Renal cortical epithelial cell (primary cell): Measurements from ENCODE around the gene MIER1. TPM values are rescaled to one million over a fixed set of nuclear protein-coding genes. Genes with fewer than 3 reads are reported as not detected.
"Not testable (repeated sequence)": the region's sequence is repeated elsewhere in the genome, so short reads cannot be mapped to it uniquely, and the experiment has no call there.

Experiments used
- DNase-seq: peaks from one replicate; pipeline ENCODE4 v3.0.0-alpha.2; 2011; ENCODE audit warnings: low read depth
- total RNA-seq: library from RNA; depleted of rRNA; stranded (reverse); fragments of >200 nt; gene quantifications from 2 replicates; pipeline ENCODE4 v1.2.3, GENCODE V29; 2014

MIER1 gene
- total RNA-seq, 1 donor from 2014 or later, result 49.7 TPM

DNA sequence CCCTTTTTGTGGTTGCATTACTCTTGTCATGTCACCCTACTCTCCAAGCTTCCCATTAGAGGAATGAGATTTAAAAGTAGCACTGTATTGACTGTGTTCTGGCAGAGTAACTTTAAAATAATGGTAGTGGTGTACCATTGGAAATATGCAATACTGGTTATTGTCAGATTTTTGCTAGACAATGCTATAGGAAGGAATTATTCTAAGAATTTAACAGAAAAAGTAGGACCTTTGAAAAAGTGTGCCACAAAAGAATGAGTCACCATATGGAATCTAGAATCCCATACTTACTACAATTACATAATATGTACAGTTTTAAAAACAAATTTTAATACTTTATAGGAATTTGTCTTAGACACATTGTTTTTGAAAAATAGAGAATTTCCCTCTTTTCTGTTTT is 13.8 kb downstream of the MIER1 start:
- DNase-seq, result no peak

DNA sequence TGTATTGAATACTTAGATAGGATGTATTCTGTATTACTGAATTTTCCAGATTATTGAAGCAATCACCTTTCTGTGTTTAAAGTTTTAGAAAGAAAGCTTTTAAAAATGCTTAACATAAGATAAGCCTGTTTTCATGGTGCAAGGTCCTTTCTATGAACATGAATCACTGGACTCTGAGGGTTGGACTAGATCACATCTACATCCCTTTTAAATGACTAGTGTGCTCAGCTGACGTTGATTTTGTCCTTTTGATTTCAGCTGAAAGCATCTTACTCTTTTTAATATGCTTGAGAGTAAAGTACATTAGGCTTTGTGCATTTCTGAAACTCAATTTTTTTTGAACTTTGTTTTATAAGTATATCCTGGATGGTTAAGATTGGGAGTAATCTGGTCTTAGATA is 16.2 kb downstream of the MIER1 start:
- no peak for DNase-seq

DNA sequence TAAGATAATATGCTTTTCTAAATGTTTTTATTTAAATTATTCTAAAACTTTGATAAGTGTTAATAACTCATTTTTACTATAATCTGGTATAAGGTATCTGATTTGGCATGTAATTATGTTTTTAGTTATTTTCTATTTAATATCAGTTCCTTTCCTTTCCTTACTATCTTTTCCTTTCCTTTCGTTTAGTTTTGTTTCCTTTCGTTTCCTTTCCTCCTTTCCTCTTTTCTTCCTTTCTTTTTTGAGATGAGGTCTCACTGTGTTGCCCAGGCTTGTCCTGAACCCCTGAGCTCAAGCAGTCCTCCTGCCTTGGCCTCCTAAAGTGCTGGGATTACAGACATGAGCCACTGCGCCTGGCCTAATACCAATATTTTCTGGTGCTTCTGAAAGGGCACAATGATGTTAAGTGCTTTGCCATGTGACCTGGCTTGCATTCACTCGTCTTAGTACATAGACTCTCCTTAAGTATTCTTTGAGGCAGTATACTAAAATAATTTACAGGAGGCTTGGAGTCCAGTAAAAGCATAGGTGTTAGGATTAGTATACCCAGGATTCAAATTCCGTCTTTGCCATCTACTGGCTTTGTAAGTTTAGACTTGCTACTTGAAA is 18.7 kb downstream of the MIER1 start:
- DNase-seq, result no peak

DNA sequence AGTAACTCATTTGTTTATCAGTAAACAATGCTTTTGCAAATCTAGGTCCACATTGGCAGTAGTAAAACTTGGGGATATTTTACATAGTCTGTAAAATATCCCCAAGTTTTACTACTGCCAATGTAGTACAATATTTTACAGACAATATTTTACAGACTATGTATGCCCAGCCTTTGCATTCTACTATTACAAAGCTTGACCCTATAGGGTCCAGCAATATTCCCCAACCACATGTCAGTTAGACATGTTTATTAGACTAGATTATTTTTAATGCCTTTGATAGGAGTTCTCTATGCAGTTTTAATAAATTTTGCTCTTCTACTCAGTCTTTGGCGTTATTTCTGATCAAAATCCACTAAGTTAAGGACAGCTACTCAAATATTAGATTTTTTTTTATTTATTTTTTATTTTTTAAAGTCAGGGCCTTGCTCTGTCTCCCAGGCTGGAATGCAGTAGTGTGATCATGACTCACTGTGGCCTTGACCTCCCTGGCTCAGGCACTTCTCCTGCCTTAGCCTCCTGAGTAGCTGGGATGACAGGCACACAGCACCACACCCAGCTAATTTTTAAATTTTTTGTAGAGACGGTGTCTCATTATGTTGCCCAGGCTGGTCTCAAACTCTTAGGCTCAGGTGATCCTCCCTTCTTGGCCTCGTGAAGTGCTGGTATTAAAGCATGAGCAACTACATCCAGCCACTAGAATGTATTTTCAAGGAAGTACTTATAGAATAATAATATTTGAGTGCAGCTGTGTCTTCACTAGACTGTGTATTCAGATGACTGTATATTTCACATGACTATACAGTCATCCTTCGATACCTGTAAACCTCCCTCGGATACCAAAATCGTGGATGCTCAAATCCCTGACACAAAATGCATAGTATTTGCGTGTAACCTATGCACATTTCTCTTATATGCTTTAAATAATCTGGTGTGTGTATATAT is 19.8 kb downstream of the MIER1 start:
- DNase-seq, result peak; percentile 91

DNA sequence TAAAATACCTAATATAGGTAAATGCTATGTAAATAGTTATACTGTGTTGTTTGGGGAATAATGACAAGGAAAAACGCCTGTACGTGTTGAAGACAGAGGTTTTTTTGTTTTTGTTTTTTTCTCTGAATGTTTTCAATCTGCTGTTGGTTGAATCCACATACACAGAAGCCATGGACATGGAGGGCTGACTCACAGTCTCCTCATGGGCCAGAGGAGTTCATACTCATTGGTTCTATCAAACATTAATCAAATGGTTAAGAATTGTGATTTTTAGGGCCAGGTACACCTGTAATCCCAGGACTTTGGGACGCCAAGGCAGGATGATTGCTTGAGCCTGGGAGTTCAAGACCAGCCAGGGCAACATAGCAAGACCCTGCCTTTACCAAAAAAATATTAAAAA is 20.5 kb downstream of the MIER1 start:
- peak; percentile 90 for DNase-seq

DNA sequence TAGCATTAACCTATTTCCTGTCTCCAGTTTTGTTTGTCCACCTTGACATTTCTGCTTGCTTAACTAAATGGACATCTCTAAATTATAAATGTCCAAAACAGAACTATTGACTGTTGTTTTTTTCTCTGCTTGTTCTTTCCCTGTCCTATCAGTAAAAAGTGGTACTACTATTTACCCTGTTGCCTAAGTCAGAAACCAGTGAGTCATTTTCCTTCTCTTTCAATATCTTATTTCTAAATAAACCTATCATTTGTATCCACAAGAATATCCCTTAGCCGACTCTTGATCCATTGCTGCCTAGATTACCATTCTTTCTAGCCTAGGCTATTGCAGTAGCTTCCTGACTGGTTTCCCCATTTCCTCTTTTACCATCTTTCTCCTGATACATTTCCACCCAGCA is 22.5 kb downstream of the MIER1 start:
- no peak for DNase-seq

DNA sequence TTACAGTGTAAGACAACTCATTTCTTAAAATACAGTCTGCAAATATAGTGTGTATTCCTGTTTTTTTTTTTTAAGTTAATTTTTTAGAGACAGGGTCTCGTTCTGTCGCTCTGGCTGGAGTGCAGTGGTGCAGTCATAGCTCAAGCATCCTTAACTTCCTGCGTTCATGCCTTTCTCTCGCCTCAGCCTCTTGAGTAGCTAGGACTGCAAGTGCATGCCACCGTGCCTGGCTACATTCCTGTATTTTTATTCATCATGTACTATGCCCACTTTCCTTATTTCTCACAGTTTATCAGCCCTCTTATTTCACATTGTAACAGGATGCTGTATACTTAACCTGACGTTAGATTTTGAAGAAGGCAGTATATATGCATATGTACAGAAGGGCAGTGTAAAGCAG is 26.7 kb downstream of the MIER1 start:
- DNase-seq, result no peak

DNA sequence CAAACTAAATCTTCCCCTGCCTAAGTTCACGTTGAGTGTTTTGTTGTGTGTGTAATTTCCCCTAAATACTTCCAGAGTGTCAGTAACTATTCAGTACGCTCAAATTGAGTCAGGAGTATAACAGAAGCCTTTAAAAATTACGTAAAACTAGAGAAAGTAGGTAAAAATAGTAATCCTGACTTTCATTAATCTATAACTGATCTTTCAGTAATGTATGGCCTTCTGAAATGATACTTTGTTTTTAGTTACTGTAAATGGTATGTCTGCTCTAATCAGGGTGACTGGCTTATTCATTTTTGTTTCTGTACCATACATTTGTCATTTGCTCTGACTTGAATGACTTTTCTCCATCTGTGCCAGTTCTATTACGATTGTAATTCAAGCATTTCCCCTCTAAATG is 29.4 kb downstream of the MIER1 start:
- DNase-seq, result no peak

DNA sequence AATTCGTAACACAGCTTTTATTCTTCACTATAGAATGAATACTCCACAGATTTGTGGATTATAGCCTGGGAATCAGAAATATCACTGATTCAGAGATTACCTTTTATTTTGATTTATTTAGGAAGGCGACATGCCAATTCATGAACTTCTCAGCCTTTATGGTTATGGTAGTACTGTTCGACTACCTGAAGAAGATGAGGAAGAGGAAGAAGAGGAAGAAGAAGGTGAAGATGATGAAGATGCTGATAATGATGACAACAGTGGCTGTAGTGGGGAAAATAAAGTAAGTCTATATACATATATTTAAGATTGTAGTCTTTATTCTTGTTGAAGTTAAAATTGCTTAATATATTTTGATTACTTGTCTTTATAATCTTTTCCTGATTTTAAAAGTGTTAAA is 33.1 kb downstream of the MIER1 start:
- no peak for DNase-seq

DNA sequence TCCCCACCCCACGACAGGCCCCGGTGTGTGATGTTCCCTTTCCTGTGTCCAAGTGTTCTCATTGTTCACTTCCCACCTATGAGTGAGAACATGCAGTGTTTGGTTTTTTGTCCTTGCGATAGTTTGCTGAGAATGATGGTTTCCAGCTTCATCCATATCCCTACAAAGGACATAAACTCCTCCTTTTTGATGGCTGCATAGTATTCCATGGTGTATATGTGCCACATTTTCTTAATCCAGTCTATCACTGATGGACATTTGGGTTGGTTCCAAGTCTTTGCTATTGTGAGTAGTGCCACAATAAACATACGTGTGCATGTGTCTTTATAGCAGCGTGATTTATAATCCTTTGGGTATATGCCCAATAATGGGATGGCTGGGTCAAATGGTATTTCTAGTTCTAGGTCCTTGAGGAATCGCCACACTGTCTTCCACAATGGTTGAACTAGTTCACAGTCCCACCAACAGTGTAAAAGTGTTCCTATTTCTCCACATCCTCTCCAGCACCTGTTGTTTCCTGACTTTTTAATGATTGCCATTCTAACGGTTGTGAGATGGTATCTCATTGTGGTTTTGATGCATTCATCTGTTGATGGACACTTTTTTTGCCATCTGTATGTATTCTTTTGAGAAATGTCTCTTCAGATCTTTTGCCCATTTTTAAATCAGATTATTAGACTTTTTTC is 41.5 kb downstream of the MIER1 start:
- not testable (repeated sequence) for DNase-seq

DNA sequence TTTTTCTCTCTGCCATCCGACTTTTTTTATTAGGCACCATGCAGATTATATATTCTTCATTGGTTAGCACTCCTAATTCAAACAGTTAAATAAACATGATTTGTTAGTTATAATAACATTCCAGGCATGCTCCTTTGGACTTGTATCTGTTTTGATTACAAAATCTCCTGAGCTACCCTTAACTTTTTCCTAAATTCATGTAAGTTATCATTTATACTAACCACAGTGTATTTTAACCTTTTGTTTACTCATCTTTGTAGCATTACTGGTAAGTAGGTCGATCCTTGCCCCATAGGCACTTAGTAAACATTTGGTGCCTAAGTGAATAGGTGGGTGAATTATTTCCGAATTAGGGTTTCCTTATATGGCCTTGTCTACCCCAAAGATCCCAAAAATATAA is 43.8 kb downstream of the MIER1 start:
- DNase-seq, result no peak

DNA sequence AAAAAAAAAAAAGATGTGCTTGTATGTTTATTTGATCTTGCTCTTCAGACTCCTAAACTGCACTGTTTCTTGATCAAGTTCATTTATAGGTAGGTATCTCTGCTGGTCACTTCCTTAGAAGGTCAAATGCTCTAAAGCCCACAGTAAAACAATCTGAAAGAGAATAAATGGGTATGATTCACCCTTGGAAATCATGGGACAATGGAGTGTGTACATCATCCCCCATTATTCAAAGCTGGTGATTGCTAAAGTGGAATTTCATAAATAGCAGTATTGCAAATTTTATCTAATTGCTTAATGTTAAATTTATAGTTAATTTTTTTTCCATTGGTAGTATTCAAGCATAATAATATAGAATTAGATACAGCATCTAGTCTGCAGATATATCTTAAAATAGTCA is 53.4 kb downstream of the MIER1 start:
- DNase-seq, result no peak

DNA sequence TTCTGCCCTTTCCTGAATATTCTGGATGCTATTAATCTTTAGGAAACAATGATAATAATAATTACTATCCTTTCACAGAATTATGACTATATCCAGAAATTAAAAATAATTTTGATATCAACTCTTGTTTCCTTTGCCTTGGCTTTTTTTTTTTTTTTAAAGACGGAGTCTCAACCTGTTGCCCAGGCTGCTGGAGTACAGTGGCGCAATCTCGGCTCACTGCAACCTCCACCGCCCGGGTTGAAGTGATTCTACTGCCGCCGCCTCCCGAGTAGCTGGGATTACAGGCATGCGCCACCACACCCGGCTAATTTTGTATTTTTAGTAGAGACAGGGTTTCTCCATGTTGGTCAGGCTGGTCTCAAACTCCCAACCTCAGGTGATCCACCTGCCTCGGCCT is 54.8 kb downstream of the MIER1 start:
- not testable (repeated sequence) for DNase-seq

DNA sequence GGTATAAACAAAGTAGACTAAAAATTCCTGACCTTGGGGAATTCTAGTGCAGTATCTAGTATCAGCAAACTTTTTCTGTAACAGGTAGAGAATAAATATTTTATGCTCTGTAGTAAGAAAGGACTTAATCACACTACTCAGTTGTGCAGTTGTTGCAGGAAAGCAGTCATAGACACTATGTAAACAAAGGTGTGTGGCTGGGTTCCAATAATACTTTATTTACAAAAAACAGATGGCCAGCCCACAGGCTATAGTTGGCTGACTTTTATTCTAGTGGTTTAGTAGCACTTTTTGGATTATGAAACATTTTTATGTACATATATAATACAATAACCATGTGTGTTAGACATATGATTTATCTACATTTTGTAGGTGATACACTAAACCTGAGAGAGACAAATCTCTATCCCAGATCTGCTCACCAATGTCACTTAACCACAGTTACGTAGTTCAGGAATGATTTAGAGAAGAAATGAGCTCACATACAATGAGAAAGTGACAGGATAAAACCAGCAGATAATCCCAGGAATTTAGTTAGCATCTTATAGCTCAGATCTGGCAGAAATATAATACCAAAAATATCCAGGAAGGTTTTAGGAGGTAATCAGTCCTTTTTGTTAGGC is 56.1 kb downstream of the MIER1 start:
- peak; percentile 35 for DNase-seq

DNA sequence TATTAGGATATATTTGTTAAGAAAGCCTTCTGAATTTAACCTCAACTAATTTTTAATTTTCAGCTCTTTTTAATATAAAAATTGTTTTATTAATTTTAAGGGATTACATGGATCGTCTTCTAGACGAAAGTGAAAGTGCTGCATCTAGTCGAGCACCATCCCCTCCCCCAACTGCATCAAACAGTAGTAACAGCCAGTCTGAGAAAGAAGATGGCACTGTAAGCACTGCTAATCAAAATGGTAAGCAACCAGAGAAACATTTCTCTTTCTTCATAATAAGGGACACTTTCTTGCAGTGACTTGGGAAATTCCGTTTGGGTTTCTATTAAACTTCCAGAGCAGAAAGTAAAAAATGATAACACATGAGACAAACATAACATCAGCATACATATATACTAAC is 56.9 kb downstream of the MIER1 start:
- DNase-seq, result peak; percentile 18

DNA sequence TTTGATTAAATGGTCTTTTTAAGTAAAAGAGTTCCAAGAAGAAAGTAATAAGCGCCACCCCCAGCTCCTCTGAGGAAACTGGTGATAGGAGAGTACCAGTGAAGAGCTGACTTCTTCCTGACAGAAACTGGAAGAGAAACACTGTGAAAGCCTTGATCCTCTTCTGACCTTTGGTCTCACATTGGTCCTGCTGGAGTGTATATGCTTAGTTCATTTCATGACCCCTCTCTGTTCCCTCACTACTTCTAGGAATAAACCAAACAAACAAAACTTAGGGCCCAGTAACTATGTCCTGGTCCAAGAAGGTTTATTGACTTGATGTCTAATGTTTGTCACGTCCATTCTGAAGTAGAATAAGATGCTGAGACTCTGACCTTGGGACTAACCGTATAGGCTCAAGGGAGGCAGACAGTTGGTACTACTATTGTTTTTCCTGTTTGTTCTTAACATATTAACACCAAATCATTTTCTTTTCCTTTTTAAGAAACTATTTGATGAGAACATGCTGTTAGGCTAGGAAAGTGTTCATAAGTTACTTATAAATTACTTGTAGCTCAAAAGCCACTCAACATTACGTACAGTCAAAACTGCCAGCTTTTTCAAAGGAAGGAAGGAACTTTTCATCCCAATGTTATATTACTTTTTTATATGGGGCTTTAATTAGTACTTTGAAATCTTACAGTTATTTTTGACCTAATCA is 57.9 kb downstream of the MIER1 start:
- DNase-seq, result peak; percentile 77

DNA sequence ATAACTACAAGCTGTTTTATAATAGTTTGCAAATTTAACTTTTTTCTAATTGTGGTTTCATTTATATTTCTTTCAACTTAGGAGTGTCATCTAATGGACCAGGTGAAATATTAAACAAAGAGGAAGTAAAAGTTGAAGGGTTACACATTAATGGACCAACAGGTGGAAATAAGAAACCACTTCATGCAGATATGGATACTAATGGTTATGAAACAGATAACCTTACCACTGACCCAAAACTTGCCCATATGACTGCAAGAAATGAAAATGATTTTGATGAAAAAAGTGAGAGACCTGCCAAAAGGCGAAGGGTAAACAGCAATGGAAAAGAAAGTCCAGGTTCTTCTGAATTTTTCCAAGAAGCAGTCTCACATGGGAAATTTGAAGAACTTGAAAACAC is 59.7 kb downstream of the MIER1 start:
- peak; percentile 44 for DNase-seq

DNA sequence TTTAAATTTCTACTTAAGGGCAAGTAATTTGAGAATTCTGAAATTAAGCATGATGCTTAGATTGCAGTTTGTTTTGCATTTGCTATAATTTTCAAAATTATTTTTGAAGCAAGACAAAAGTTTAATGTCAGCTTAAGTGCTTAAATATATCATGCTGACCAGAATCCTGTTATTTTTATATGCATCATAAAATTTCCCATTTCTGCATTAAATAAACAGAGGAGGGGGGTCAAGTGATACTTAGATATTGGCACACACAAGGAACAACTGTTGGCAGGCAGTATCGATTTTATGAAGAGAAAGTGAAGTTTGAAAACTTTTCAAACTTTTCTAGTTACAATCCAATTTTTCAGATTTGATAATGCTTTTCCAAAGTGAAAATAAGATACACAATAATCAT is 61.0 kb downstream of the MIER1 start:
- no peak for DNase-seq

DNA sequence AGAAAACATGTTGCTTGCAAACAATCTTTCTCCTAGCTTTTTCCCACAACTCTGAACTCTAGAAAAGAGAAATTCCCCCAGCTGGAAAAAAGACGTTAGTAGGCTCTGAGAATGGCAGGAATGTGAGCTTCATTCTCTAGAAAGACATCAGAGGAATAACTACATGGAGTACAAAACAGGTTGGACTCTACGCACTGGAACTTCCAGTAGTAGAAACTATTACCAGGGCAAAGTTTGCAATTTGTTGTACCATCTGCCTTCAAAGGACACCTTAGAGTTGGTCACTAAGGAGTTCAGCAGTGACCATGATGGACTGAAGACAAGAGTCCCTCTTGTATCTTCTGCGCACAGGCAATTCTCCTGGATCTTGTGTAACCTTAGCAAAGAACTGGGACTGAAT is 68.3 kb downstream of the MIER1 start:
- no peak for DNase-seq

DNA sequence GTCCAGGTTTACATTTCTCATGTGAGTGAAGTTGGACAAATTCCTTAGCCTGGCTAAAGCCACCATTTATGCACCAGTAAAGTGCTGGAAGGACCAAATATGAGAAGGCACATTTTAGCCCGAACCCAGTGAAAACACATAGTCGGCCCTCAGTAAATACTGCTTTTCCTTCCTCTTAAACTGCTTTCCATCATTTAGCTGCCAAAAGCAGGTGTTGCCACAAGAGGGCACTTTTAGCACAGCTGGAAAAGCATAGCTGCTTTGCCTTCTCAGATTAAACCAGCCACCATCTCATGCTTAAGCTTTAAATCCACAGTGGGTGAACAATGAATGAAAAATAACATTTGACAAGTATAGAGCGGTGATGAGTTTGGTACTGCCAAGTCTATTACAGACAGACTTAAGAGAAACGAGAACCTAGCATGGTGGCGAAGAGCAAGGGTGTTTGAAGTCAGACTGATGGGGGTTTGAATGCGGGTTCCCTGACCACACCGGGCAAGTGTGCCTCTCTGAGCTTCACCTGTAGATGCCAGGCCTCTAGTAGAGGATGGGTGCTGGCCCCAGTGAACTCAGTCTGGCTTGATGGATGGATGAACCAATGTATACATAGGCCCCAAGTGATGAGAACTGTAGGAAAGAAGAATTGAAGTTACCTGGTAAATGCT is 71.4 kb downstream of the MIER1 start:
- peak; percentile 74 for DNase-seq

DNA sequence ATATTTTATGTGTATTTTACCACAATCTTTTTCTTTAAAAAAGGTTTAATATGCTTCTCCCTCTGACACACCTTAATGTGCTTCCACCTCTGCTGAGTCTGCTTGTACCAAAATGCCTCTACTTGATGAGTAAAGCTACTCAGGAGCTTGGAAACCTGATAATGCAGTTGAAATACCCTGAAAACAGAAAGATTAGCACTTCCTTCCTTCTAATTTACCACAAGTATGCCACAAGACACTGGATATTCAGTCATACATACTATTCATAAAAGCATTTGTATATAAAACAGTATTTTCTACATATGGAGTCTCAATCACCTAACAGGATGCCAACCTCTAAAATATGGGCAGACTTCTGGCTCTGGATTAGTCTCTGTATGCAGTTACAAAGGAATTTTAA is 74.2 kb downstream of the MIER1 start:
- no peak for DNase-seq
